HG03108 (cell line): ENCODE data around the gene CAST.

Experiments used
- ATAC-seq: cut with Tn5 transposase; IDR thresholded peaks from one replicate; pipeline ENCODE4 v1.9.1; 2021; ENCODE audit warnings: moderate library complexity; ENCODE audit not compliant: unreplicated experiment

Gene CAST

GRCh38 chr5:96709152-96709821, 47.1 kb downstream of the CAST start:
- no peak for ATAC-seq

DNA sequence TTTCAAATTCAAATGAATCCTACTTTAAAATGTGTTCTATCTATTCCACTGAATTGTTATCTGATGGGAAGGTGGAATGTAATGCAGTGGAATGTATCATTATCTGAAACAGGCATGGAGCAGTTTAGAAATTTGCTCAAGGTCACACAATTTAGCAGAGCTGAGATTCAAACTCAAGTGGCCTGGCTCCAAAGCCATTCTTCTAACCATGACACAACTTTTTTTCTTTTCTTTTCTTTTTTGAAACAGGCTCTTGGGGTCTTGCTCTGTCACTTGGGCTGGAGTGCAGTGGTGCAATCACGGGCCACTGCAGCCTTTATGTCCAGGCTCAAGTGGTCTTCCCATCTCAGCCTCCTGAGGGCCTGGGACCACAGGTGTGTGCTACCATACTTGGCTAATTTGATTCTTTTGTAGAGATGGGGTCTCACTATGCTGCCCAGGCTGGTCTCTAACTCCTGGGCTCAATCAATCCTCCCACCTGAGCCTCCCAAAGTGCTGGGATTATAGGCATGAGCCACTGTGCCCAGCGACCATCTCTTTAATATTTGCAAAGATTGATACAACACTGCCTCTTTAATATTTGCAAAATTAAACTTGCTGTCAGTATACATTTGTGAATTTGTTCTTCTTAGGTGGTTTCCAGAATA, 50.0 kb downstream of the CAST start:
- no peak for ATAC-seq

DNA sequence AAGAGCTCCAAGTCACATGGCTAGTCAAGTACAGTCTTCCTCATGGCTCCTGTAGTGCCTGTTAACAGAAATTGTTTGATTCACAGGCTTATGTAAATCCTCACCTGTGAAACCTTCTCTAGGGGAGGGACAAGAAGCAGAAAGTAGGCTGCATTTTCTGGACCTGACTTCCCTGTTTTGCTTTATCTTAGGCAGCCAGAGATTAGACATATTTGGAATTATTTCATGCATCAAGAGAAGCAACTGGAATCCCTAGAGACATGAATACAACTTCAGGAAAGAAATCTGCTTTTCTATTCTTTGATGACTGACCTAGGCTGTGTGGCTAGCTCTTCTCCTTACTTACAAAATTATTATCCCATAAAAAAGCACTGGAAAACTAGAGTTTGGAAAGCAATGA, 52.3 kb downstream of the CAST start:
- ATAC-seq = no peak

DNA sequence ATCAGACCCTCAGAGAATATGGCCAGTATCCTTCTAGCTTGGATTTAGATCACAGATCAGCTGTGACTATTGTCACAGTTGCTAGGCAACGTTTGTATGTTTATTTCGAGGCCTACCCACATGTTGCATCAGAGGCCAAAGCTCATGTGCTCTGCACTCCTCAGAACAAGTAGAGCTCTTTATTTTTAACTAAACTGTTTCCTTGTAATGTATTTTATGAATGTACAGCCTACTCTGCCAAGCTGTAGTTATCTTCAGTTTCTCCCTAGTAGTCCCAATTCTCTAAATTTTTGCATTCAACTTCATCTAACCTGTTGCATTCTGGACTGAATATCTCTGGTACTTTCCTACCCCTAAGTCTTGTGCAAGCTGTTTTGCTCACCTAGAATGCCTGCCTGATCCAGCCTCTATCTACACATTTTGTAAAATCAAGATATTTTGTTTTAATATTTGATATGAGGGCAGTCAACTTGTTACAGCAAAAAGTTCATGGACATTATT, 52.8 kb downstream of the CAST start:
- no peak for ATAC-seq

DNA sequence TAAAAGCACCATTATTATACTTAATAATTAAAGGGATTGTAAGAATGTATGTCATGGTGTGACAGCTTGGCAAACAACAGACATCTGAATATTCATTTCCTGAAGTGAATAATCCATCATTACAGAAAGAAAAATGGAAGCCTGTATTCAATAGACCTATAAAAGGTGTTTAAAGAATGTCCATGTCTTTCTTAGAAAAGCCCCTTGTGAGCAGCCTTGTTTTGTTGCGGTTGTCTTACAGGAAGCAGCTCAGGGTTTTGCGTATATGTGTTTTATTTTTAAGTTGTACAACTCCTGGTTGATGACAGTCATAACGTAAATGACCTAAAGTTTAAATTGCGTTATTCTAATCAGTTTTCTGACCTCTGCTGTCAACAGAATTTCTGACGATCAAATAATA, 53.8 kb downstream of the CAST start:
- ATAC-seq = no peak

- no peak for ATAC-seq
Observed at GRCh38 chr5:96716716-96717115, 54.5 kb downstream of the CAST start.

DNA sequence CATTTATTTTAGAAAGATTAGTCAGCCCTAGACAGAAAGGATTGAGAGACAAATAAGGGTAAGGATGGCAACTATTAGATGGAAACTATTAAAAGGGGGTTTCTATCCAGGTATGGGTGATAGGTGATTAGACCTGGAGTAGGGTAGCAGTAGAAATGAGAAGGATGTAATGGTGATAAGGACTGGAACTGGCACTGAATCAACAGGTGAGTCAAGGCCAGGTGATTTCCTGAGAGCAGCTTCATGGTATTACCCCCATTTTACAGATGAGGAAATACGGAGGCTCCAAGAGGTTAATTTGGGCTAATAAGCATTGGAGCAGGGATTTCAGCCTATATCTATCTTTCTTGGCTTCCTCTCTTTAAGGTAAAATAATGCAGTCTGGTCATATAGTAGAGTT, 55.7 kb downstream of the CAST start:
- ATAC-seq = no peak

- no peak for ATAC-seq
Observed at GRCh38 chr5:96718635-96719077, 56.5 kb downstream of the CAST start.

GRCh38 chr5:96720408-96720807, 58.2 kb downstream of the CAST start:
- no peak for ATAC-seq

- ATAC-seq = no peak
Observed at GRCh38 chr5:96721351-96721977, 59.3 kb downstream of the CAST start.

DNA sequence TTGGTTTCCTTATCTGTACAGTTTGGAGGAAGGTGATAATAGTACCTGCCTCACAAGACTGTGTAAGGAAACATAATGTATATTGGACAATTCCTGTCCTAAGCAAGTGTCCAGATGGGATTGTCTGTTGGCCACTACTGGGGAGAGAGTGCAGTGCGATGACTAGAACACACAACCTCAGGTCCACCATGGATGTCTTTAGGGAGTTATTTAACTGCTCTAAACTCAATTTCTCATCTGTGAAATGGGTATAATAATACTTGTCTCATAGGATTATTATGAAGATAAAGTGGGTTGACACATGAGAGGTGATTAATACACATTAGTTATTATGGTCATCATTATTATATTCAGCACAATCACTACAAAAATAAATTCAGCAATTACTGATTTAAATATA, 63.1 kb downstream of the CAST start:
- no peak for ATAC-seq

DNA sequence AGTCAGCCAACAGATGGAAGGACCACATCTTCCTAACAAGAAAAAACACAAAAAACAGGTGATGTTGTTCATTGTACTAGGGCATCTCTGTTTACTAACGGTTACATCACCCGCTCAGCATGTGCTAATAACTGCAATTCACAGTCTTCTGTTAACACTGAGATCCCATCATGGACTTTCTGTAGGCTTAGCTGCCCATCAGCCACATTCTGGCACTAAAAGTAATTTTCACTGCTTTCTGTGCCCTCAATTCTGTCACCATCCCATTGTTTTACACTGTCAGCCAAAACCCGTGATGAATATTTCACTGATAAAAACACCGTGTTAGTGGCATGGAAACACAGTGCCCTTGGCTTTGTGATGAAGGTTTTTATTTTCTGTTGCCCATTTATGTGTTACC, 64.6 kb downstream of the CAST start:
- ATAC-seq = no peak

DNA sequence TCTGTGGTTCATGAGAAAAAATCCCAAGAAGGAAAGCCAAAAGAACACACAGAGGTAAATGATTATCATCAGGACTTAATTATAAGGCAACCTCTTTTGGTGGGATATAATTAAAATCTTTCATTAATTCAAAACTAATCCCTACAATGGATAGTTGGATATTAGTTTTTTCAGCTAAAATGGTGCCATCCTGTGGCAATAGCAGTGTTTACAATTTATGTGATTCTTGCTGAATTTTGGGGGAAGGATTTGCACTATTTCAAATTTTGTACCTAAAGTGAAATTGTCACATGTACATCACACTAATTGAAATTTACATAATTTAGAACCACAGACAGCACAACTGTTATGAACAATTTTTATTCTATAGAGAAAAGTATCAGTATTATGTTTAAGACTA, 67.0 kb downstream of the CAST start:
- ATAC-seq = no peak

- no peak for ATAC-seq
Observed at GRCh38 chr5:96730586-96730985, 68.4 kb downstream of the CAST start.

- no peak for ATAC-seq
Observed at GRCh38 chr5:96733771-96734500, 71.8 kb downstream of the CAST start.

DNA sequence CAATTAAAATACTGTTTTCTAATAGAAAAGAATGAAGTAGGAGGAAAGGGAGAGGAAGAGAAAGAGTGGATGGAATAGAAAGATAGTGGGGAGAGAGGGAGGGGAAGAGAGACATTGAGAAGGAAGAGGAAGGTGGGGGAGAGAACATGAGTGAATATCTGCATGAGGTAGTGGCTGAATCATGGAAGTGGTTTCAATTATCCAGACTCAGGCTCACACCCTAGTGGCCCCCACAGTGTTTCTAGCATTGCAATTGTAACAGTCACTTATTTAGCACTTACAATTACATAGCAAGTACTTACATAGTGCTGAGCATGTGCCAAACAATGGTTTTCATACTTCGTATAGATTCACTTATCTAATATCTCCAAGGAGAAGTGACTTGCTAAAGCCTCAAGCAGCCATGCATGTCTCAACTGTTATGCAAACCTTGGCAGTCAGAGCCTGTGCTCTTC, 72.7 kb downstream of the CAST start:
- no peak for ATAC-seq

- no peak for ATAC-seq
Observed at GRCh38 chr5:96736937-96737336, 74.8 kb downstream of the CAST start.

- no peak for ATAC-seq
Observed at GRCh38 chr5:96741106-96741505, 78.9 kb downstream of the CAST start.

DNA sequence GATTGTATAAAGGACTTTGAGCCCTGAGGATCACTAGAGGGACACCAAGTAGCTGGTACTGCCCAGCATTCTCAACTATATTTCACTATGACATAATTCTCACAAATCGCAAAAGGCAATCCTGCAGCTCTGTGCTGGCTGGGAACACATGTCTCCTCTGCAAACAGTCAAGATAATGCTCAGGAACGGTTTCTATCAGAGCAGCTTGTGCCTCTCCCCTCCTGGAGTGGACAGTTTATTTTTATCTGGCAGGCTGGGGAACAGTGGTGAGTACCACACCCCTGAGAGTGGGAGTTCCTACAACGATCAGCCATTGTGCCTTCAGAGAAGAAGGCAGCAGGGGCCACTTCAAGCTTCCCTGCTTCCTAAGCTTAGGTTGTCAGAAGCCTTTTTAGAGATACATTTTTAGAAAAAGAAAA, 79.7 kb downstream of the CAST start:
- no peak for ATAC-seq

GRCh38 chr5:96742538-96742937, 80.4 kb downstream of the CAST start:
- no peak for ATAC-seq

DNA sequence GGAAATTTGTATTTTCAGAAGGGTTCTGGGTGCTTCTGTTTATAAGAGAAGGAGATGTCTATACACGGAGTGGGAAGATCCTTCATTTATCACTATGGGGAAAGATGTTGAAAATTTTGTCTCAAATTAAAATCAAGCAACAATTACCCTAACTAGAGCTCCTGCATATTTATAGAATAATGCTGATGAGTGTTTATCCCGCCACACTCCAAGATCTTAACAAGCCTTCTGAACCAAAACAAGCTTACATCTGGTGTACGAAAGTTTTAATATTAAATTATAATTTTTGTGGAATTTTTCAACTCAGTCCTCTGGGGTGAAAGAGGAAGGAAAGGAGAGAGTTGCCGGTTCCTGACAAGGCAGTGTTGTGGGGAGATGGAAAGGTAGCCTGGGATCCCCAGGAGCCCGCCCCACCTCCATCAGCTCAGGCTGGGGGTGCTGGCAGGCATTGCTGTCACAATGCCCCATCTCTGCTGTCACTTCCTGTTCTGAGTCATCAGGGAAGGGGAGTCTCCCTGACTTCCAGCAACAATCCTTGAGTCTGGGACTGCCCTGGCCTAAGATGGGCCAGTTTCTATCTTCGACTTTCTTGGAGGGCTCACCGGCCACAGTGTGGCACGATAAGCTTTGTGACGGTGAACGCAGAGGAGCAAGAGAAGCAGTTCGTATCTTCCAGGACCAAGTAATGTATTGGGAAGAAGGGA, 81.0 kb downstream of the CAST start:
- ATAC-seq = no peak
